NCI-H1930 (cell line): ENCODE data around the gene TANGO6.

Source experiments
- DNase-seq, 2 experiments: peaks; one replicate each; lab custom pipeline; 2025; lab: John Stamatoyannopoulos, UW

Gene TANGO6

DNA sequence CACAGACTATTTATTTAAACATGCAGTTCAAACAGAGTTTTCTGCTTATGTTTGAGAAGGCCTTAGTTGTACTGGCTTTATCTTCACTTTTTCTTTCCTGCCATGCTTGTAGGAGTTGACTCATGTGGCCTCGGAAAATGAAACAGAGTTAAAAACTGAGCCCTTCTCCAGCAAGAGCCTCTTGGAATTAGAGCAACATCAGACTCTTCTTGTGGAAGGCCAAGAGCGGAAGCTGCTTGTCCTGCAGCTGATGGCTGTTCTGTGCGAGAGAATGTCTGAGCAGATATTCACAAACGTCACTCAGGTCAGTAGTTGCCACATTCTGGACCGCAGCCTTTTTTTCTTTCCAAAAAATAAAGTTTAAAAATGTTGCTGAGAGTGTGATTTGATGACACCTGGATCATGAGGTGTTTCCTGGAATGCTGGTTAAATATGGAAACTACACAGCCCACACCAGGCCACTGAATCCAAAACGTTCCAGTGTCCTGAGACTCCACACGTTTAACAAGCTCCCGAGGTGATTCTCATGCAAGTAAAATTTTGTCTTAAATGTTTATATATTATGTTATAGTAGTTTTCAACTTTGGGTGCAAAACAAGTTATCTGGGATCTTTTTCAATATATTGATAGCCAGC is 65.9 kb downstream of the TANGO6 start:
- no peak for DNase-seq

- peak; percentile 4 to 11 for DNase-seq
Observed at GRCh38 chr16:68910051-68910450, 66.7 kb downstream of the TANGO6 start.

GRCh38 chr16:68915589-68915988 is 72.3 kb downstream of the TANGO6 start:
- DNase-seq = no peak

DNA sequence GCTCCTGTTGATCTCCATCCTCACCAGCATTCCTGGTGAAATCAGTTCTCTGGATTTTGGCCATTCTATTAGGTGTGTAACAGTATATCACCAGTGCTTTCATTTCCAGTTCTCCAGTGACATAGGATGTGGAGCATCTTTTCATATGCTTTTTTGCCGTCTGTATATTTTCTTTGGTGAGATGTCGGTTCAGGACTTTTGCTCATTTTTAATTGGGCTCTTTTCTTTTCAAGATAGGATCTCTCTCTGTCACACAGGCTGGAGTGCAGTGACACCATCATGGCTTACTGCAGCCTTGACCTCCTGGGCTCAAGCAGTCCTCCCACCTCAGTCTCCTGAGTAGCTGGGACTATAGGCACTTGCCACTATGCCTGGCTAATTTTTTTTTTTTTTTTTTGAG is 74.2 kb downstream of the TANGO6 start:
- DNase-seq = no peak

GRCh38 chr16:68920349-68920748 is 77.0 kb downstream of the TANGO6 start:
- DNase-seq = no peak

- no peak for DNase-seq
Observed at GRCh38 chr16:68921637-68922036, 78.3 kb downstream of the TANGO6 start.

DNA sequence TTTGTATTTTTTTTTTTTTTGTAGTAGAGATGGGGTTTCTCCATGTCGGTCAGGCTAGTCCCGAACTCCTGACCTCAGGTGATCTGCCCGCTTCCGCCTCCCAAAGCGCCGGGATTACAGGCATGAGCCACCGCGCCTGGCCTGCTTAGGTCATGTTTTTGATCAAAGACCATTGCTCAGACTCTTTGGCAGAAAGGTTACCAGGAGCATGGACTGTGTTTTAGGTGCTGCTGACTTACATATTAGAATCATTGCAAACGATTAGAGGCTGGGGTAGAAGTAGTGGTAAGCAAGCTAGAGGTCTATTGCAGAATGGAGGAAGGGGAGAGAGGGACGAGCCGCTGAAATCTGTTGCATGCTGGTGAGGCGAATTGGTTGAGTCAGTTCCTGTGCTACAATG is 79.8 kb downstream of the TANGO6 start:
- no peak for DNase-seq

- no peak for DNase-seq
Observed at GRCh38 chr16:68927018-68927417, 83.7 kb downstream of the TANGO6 start.

GRCh38 chr16:68931196-68931595 is 87.9 kb downstream of the TANGO6 start:
- no peak for DNase-seq

- no peak for DNase-seq
Observed at GRCh38 chr16:68934402-68934801, 91.1 kb downstream of the TANGO6 start.

GRCh38 chr16:68935008-68935407 is 91.7 kb downstream of the TANGO6 start:
- DNase-seq = no peak

DNA sequence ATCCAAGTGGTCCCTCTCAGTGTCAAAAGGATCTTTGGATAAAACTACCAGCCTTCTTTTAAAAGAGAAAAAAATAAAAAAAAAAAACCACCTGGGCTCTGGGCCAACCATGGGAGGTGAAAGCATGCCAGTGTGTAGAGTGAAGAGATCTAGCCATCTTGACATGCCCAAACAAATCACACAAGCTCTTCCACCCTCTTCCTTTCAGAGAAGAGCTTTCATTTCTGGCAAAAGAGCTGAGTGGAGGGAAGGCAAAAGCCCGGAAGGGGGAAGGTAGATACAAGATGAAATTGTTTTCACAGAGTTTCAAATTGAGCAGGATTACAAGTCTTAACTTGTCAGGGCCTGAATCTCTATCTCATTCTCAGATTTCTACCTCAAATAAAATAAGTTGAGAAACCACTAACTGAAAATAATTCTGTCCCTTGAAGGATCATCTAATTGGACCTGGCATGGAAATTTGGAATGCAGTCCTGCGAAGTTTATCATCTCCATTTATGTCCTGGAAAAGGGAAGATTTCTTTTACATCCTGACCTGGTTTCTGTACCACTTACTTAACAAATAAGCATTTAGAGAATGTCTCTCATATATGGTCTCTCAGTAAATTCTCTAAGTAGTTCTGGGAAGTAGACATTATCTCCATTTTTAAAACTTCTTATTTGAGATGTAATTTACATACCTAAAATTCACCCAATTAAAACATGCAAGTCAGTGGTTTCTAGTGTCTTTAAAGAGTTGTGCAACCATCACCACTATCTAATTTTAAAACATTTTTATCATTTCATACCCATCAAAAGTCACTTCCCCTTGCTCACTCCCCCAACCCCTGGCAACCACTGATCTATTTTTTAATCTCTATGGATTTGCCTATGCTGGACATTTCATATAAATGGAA is 93.7 kb downstream of the TANGO6 start:
- no peak for DNase-seq

DNA sequence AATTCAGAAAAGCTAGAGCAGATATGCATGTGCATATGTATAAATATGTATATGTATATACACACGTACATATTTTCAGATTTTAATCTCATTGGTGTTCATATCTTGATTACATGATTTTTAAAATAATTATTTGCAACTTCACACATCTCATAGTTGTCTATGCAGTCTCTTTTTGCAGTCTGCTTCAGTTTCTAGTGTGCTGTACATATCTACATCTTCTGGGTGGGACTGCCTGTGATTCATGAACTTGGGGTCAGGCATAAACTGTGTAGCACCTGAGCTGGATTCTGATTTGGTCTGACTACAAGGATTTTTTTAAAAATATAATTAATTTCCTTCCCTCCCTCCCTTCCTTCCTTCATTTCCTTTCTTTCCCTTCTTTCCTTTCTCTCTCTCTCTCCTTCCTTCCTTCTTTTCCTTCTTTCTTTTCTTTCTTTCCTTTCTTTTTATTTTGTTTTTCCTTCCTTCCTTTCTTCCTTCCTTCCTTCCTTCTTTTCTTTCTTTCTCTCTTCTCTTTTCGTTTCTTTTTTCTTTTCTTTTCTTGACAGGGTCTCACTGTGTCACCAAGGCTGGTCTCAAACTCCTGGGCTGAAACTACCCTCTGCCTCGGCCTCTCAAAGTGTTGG is 96.5 kb downstream of the TANGO6 start:
- no peak for DNase-seq

DNA sequence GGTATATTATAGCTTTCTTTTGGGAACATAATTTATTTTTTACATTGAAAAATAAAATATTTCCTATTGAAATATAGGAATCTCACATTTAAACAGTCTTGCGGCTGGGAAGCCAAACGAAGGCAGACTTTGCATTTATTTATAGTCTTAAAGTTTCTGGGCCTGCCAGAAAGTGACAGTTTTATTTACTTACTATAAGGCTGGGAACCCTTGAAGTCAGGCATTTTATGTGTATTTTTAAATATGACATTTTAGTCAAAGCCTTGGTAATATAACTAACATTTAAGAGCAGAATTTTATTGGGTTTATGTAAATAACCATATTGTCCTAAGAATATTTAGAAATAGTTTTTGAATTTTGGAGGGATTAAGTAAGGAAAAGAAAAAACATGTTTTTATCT is 97.5 kb downstream of the TANGO6 start:
- no peak for DNase-seq

DNA sequence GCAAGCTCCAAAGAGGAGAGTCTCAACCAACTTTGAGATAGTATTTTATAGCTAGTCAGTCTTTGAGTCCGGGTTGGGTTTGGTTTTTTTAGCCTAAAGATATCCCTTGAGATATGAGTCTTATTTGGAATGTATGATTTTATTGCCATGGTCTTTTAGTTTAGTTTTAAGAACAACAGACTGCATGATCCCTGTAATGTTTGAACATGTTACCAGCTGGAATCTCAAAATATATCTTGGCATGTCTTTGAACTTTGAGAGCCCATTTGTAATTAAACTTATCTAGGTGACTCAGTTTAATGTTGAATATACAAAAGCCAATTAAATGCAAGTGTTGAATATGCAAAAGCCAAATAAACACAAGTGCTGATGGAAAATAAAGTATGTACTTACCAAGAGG is 100.6 kb downstream of the TANGO6 start:
- no peak for DNase-seq

DNA sequence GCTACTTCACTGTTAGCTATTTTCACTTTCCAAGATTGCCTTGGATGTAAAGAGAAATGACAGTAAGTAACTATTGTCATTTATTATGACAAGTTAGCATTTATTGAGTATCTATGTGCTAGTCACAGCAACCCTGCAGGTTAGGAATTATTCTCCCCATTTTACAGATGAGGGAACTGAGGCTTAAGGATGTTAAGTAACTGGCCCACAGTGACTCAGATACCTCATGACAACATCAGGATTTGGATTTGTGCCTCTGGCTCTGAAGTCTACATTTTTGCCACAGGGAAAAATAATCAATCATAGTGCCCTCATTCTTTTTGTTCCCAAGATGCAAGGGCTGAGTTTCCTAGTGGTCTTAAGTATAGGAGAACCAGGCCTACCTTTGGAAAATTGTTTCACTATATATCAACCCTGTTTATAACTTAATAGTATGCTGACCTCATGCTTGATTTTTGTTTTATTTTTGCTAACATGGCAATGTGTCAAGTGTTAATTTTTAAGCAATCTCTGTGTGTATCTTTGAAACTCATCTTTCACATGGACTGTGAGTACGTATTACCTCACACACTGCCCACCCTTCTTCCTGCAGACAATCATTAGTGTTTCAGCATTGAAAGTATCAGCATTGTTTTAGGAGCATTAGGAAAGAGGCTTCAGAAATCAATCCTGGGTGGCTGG is 105.0 kb downstream of the TANGO6 start:
- DNase-seq = no peak

DNA sequence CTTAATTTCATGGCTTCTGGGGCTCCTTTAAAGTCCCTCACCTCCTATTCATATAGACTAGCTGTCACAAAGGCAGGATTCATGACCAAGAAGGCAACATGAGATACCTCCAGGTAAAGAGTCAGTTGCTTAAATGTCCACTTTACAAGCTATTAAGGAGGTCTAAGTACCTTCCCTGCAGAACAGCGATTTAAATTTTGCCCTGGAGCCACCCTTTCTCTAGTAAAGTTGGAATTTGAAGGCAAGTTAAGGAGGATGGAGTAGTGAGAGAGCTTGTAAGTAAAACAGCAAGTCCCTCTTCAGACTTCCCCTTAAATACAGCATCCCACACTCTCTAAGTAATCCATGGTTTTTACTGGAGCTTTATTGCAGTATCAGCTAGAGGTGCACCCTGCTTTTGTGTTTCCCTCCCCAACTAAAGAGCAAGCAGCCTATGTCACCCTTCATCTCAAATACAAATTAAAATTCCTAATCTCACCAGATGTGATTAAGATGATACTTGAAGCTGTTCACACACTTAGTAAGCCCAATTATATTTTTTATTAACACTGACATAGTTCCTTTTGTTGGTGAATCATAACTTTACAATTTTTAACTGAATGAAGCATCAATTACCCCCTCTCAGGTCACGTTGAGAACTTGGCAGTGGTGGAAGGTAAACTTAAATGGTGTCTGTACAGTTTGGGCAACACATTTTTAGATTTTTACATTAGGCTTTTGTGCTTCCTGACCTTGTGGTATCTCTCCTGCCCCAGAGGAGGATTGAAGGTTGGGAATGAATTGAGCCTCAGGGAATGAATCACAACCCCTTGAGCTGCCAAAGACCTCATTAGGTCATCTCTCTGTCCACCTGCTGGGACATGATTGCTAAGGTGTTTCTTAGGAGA is 108.9 kb downstream of the TANGO6 start:
- DNase-seq = no peak

GRCh38 chr16:68954911-68955635 is 111.7 kb downstream of the TANGO6 start:
- no peak for DNase-seq

DNA sequence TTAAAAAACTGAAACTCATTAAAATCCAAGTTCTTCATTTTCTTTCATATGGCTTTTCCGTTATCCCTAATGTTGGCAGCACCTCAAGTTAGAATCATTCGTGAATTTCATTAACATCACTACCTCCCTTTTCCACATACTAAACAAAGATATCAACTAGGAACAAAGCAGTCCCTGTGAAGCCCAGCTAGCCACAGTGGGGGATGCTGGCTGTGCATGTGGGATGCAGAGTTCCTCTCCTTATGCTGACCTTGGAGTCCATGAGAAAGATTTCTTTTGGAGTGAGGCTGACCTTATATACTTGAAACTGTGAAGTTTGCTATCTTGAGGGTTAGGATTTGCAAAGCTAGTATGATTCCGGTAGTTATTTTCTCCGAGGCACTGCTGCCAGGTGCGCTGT is 117.6 kb downstream of the TANGO6 start:
- DNase-seq = no peak

- DNase-seq = no peak
Observed at GRCh38 chr16:68961778-68962402, 118.6 kb downstream of the TANGO6 start.
